ENCODE measurements around the gene KRTAP4-3.

GRCh38 chr17:41125064-41125463 is 43.0 kb downstream of the KRTAP4-3 start:
- TF ChIP-seq GATA2 (IDR thresholded peaks at IDR 0.05; ENCODE audit: low read depth, low read length) (no peak), GATA3 (IDR thresholded peaks at IDR 0.05; ENCODE audit: low read depth, low read length) (no peak)

All from SH-SY5Y (cell line).